ENCODE measurements around the gene HAAO.

HAAO gene

DNA sequence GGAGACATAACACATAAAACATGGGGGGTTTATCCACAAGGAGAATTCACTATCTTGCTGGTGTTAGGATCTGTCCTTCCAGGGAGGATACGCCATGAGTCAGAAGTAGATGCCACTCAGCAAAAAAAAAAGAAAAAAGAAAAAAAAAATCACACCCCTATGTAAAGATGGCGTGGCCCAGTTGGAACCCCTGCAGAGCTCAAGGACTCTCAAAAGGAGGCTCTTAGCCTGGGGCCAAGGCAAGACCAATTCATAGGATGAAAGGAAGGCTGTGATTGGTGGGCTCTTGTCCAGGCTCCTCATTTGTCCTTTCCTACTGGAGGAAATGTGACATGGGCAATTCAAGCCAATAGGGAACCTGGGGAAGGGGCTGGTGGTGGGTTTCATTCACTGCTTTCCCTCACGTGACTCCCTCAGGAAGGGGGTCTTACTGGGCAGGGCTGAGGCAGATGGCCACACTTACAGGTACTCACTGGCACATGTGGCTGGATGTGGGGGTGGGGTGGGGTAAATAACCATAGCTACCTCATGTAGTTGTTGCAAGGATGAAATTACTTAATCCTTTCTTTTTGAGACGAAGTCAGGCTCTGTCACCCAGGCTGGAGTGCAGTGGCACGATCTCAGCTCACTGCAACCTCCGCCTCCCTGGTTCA, 38.7 kb upstream of the HAAO start:
- Histone ChIP-seq H3K9me3 (ENCODE audit: control insufficient read depth, insufficient read depth, low read length) (no peaks in the 10 kb centered on the region), H3K27me3 (ENCODE audit: control insufficient read depth, insufficient read depth, low read length) (no peaks in the 10 kb centered on the region; the same call in 1 of the 2 replicates), H3K27ac (ENCODE audit: low read length) (no peak overlapping the region), H3K4me3 (ENCODE audit: low read length) (no peak overlapping the region), H3K4me1 (ENCODE audit: control insufficient read depth, insufficient read depth, low read length) (no peaks in the 10 kb centered on the region), H3K36me3 (ENCODE audit: control insufficient read depth, insufficient read depth, low read length) (no peaks in the 10 kb centered on the region)
- no peak for DNase-seq (ENCODE audit: low read depth, low spot score)
- WGBS (ENCODE audit: insufficient coverage, insufficient read length), result no CpG with 5 or more reads among the region's 6 CpGs

DNA sequence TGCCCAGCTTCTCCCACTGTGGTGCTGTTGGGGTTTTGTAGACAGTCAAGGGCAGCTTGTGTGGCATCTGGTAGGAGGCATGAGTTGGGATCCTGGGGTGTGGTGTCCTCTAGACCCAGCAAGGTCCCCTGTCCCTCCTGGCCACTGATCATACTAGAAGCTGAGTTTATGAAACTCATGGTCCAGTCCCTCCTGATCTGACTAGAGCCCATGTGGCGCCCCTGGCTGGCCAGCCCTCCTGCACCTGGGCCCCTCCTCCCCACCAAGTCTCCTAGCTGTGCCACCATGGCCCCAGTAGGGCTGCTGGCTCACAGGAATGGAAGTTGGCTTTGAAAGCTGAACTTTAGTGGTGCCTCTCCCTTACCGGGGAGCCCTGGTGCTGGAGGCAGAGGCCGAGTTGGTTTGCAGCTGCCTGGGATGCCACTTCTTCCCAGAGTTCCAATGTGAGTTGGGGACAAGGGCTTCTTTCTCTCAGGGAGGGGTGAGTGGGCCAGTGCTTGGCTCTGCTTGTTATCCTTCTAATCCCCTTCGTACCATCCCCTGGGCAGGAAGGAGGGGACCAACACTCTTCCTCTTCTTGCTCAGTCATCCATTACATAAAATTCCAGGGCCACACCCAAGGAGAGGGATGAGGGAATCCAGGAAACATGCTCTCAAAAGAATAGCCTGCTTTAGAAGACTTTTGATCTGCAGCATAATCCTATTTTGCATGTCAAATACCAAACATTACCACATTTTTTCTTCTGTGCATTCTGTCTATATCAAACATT, 37.5 kb upstream of the HAAO start:
- H3K9me3 ChIP-seq (ENCODE audit: control insufficient read depth, insufficient read depth, low read length), result no peaks in the 10 kb centered on the region
- H3K4me1 ChIP-seq (ENCODE audit: control insufficient read depth, insufficient read depth, low read length), result no peaks in the 10 kb centered on the region
- no CpG with 5 or more reads among the region's 4 CpGs for WGBS (ENCODE audit: insufficient coverage, insufficient read length)
- no peak overlapping the region for H3K4me3 ChIP-seq (ENCODE audit: low read length)
- no peak for DNase-seq (ENCODE audit: low read depth, low spot score)
- no peaks in the 10 kb centered on the region for H3K36me3 ChIP-seq (ENCODE audit: control insufficient read depth, insufficient read depth, low read length)
- no peaks in the 10 kb centered on the region; the same call in 1 of the 2 replicates for H3K27me3 ChIP-seq (ENCODE audit: control insufficient read depth, insufficient read depth, low read length)
- H3K27ac ChIP-seq (ENCODE audit: low read length), result no peak overlapping the region

DNA sequence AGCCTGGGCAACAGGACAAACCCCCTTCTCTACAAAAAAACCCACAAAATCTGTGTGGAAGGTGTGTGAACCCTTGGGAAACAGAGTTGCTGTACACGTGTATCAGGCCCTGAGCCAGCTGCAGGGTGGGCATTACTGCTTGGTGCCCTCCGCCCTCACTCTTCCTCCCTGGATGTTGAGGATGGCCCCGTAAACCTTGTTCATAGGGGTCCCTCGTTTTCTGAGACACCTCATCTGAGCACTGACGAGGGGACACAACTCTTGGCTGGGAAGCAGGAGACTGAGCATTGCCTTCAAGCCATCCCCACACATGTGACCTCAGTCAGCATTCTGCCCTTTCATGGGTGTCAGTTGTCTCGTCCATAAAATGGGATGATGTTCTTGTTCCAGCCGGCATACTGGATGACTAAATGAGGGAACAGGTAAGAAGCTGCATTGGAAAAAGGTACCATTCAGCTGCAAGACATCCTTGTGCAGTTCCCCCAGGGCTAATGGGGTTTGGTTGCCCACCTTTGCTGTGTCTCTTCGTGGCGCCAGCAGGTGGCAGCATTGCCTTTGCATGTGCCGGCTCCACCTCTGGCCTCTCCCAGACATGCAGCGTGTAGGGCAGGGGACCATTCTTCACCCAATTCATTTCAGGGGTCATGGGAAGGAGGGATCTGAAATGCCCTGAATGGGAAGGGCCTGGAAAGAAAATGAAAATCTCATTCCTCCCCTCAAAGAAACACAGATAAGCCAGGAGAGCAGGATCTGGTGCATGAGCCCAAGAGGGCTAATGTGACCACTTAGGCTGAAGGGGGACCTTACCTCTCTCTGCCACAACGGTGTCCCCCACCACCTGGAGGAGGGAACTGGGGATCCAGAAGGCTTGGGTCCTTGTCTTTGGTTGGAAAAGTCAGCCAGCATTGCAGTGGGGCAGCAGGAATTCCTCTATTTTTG, 36.4 kb upstream of the HAAO start:
- peak; percentile 73 for DNase-seq (ENCODE audit: low read depth, low spot score)
- Histone ChIP-seq H3K4me1 (ENCODE audit: control insufficient read depth, insufficient read depth, low read length) (no peaks in the 10 kb centered on the region), H3K27me3 (ENCODE audit: control insufficient read depth, insufficient read depth, low read length) (no peaks in the 10 kb centered on the region; the same call in none of the 2 replicates), H3K4me3 (ENCODE audit: low read length) (no peak overlapping the region), H3K9me3 (ENCODE audit: control insufficient read depth, insufficient read depth, low read length) (no peaks in the 10 kb centered on the region), H3K27ac (ENCODE audit: low read length) (no peak overlapping the region), H3K36me3 (ENCODE audit: control insufficient read depth, insufficient read depth, low read length) (no peaks in the 10 kb centered on the region)
- WGBS (ENCODE audit: insufficient coverage, insufficient read length), result no CpG with 5 or more reads among the region's 12 CpGs

DNA sequence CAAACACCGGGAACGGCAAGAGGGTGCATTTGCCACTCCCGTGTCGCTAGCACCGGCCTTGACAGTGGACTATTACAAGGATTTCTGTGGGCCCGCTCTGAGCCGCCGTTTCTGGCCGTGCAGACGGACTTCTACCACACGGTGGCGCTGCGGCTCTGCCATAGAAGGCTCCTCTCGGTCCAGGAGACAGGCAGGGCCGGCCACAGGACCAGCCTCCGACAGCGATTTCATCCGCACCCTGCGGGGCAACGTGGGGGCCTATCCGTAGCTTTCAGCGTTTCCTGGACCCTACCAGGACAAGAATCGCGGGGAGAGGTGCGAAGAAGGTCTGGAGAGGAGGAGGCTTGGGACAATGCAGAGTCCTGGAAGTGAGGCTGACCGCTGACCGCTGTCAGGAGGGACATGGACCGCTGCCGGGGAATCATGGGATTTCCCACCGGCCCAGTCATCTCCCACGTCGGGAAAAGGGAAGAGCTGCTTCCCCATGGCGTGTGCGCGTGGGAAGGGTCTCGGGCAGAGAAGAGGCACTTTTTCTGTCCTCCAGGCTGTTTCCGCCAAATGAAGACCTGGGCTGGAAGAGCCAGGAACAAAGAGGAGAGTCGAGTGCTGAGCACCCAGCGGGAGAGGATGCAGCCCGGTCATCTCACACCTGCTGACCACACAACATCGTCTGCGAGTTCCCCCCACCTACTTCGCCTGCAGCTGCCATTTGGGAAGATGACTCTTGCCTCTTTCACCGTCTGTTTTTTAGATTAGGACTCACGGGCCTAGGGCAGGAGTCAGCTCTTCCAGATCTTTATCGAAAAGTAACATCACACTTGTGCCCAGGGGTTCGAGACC, 35.5 kb upstream of the HAAO start:
- no peaks in the 10 kb centered on the region; the same call in none of the 2 replicates for H3K27me3 ChIP-seq (ENCODE audit: control insufficient read depth, insufficient read depth, low read length)
- peak; percentile 68 for DNase-seq (ENCODE audit: low read depth, low spot score)
- no CpG with 5 or more reads among the region's 47 CpGs for WGBS (ENCODE audit: insufficient coverage, insufficient read length)
- no peak overlapping the region for H3K27ac ChIP-seq (ENCODE audit: low read length)
- no peaks in the 10 kb centered on the region for H3K36me3 ChIP-seq (ENCODE audit: control insufficient read depth, insufficient read depth, low read length)
- no peaks in the 10 kb centered on the region for H3K4me1 ChIP-seq (ENCODE audit: control insufficient read depth, insufficient read depth, low read length)
- H3K4me3 ChIP-seq (ENCODE audit: low read length), result no peak overlapping the region; the same call in 1 of the 2 replicates
- no peaks in the 10 kb centered on the region for H3K9me3 ChIP-seq (ENCODE audit: control insufficient read depth, insufficient read depth, low read length)

DNA sequence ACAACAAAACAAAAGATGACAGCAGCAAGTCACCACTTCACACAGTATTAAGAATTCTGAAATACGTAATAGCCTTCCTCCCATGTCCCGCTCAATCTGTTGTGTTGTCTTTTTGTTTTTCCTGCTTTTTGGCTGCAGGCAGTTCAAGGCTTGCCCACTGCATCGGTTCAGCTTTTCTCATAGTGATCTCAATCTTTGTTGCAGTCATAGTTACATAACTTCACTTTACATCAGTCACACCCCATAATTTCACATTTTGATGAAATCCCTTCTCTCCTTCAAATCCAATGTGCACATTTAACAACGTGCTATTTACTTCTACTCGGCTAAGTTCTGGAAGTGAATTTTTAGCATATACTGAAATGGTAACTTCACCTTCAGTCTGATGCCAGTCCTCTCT, 33.8 kb upstream of the HAAO start:
- no peak for DNase-seq (ENCODE audit: low read depth, low spot score)
- no CpG with 5 or more reads among the region's 5 CpGs for WGBS (ENCODE audit: insufficient coverage, insufficient read length)

DNA sequence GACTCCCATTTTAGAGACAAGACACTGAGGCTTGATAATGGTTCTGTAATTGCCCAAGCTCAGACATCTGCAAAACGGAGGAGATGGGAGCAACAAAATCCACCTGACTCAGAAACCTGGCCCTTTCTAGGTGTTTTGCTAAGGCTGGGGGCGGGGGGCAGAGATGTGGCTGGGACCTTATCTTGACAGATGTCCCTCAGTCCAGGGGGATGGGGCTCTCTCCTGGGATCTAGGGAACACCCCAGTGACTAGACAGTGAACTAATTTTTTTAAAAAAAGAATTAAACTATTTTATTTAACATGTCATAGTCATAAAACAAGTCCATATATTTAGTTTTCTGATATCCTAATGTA, 32.0 kb upstream of the HAAO start:
- no CpG with 5 or more reads among the region's 2 CpGs for WGBS (ENCODE audit: insufficient coverage, insufficient read length)

More for the DNA sequence above, 33.8 kb upstream of the HAAO start:
- Histone ChIP-seq H3K27ac (ENCODE audit: low read length) (no peak overlapping the region), H3K36me3 (ENCODE audit: control insufficient read depth, insufficient read depth, low read length) (no peaks in the 10 kb centered on the region), H3K4me3 (ENCODE audit: low read length) (no peak overlapping the region), H3K9me3 (ENCODE audit: control insufficient read depth, insufficient read depth, low read length) (no peaks in the 10 kb centered on the region), H3K27me3 (ENCODE audit: control insufficient read depth, insufficient read depth, low read length) (no peaks in the 10 kb centered on the region; the same call in none of the 2 replicates), H3K4me1 (ENCODE audit: control insufficient read depth, insufficient read depth, low read length) (no peaks in the 10 kb centered on the region)

DNA sequence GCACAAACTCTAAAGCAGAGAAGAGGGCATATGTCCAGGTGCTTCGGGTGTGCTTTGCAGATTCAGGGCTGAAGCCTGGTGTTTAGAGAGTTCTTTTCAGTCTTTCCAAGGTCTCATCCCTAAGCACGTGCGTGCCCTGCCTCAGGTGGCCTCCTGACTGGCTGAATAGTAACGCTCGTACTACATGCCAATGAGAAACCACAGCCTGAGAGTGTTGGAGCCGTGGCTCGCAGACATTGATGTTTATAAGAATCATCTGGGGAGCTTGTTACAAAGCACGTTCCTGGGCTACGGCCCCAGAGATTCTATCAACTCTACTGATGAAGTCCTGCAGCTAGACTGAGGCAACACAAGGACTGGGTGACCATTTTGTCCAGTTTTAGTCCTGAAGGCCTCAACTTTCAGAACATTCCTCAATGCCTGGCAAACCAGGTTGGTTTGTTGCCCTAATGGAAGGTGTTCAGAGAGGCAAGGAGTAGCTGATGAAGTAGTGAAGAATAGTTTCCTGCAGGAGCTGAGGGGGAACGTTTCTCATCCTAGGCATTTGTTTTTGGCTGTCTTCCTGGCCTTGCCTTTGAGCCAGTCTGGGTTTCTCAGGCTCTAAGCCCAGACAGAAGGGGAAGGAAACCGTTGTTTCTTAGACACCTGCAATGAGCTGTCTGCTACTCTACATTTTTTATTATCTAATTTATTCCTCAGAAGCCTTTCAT, 31.5 kb upstream of the HAAO start:
- Histone ChIP-seq H3K4me1 (ENCODE audit: control insufficient read depth, insufficient read depth, low read length) (no peaks in the 10 kb centered on the region), H3K27me3 (ENCODE audit: control insufficient read depth, insufficient read depth, low read length) (no peaks in the 10 kb centered on the region; the same call in none of the 2 replicates), H3K36me3 (ENCODE audit: control insufficient read depth, insufficient read depth, low read length) (no peaks in the 10 kb centered on the region), H3K9me3 (ENCODE audit: control insufficient read depth, insufficient read depth, low read length) (no peaks in the 10 kb centered on the region), H3K4me3 (ENCODE audit: low read length) (no peak overlapping the region), H3K27ac (ENCODE audit: low read length) (no peak overlapping the region)
- WGBS (ENCODE audit: insufficient coverage, insufficient read length), result no CpG with 5 or more reads among the region's 11 CpGs
- no peak for DNase-seq (ENCODE audit: low read depth, low spot score)

More for the DNA sequence above, 32.0 kb upstream of the HAAO start:
- H3K27me3 ChIP-seq (ENCODE audit: control insufficient read depth, insufficient read depth, low read length), result no peaks in the 10 kb centered on the region; the same call in none of the 2 replicates
- no peaks in the 10 kb centered on the region for H3K36me3 ChIP-seq (ENCODE audit: control insufficient read depth, insufficient read depth, low read length)
- H3K4me1 ChIP-seq (ENCODE audit: control insufficient read depth, insufficient read depth, low read length), result no peaks in the 10 kb centered on the region
- no peak for DNase-seq (ENCODE audit: low read depth, low spot score)
- no peak overlapping the region for H3K4me3 ChIP-seq (ENCODE audit: low read length)
- H3K27ac ChIP-seq (ENCODE audit: low read length), result no peak overlapping the region
- H3K9me3 ChIP-seq (ENCODE audit: control insufficient read depth, insufficient read depth, low read length), result no peaks in the 10 kb centered on the region

DNA sequence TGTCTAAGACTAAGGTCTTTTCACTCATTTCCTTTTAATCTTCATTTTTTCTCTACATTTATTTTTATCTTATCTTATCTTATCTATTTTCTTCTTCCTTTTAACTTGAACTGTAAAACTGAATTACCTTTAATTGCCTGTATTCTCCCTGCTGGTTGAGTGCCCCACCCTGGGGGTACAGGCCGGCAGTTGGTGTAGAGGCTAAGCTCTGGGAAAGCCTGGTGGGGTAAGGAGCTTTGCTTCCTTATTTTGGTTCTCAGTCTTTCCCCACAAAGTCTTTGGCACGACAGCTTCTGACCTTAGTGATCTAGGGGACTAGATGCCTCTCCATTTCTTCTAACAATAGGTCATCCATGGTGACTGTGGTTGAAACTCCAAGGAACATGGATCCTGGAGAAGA, 26.8 kb upstream of the HAAO start:
- H3K9me3 ChIP-seq (ENCODE audit: control insufficient read depth, insufficient read depth, low read length), result no peaks in the 10 kb centered on the region
- H3K27me3 ChIP-seq (ENCODE audit: control insufficient read depth, insufficient read depth, low read length), result no peaks in the 10 kb centered on the region; the same call in 1 of the 2 replicates
- H3K36me3 ChIP-seq (ENCODE audit: control insufficient read depth, insufficient read depth, low read length), result no peaks in the 10 kb centered on the region
- no peaks in the 10 kb centered on the region for H3K4me1 ChIP-seq (ENCODE audit: control insufficient read depth, insufficient read depth, low read length)
- no CpG with 5 or more reads among the region's 2 CpGs for WGBS (ENCODE audit: insufficient coverage, insufficient read length)
- no peak for DNase-seq (ENCODE audit: low read depth, low spot score)
- no peak overlapping the region for H3K4me3 ChIP-seq (ENCODE audit: low read length)
- no peak overlapping the region for H3K27ac ChIP-seq (ENCODE audit: low read length)

DNA sequence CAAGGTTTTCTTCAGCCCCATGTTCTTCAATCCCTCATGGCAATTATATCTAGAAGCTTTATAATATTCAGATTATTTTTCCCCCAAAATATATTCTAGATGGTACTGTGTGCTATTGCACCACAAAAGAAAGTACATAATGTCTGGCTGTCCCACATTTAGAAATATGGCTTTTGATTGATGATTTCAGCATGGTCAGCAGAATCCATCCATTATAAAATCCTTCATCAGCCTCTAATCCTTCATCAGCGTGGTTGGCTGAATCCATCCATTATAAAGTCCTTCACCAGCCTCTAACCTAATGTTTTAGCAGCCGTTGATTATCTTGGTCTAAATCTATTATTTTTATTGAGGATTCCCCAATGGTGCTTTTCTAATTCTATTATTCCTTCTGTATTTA, 23.3 kb upstream of the HAAO start:
- no peak for DNase-seq (ENCODE audit: low read depth, low spot score)
- H3K9me3 ChIP-seq (ENCODE audit: control insufficient read depth, insufficient read depth, low read length), result no peaks in the 10 kb centered on the region
- H3K36me3 ChIP-seq (ENCODE audit: control insufficient read depth, insufficient read depth, low read length), result no peaks in the 10 kb centered on the region
- H3K27ac ChIP-seq (ENCODE audit: low read length), result no peak overlapping the region
- H3K4me3 ChIP-seq (ENCODE audit: low read length), result no peak overlapping the region
- no CpG with 5 or more reads among the region's 2 CpGs for WGBS (ENCODE audit: insufficient coverage, insufficient read length)
- H3K4me1 ChIP-seq (ENCODE audit: control insufficient read depth, insufficient read depth, low read length), result no peaks in the 10 kb centered on the region
- no peaks in the 10 kb centered on the region for H3K27me3 ChIP-seq (ENCODE audit: control insufficient read depth, insufficient read depth, low read length)
